Stimulated activated CD8-positive, alpha-beta memory T cell treated with anti-CD3 and anti-CD28 coated beads, Interleukin-2, amount 100 ng/mL, for 48 hours (primary cell): ENCODE measurements around the gene ACSM2B.
"Not testable (repeated sequence)": the region's sequence is repeated elsewhere in the genome, so short reads cannot be mapped to it uniquely, and the experiment has no call there.

ENCODE experiments used
- DNase-seq, 2 donors: peaks; one replicate each; pipeline ENCODE4 v3.0.0-alpha.2; 2020; ENCODE audit warnings: low read depth in 2 of 2

Gene ACSM2B

DNA sequence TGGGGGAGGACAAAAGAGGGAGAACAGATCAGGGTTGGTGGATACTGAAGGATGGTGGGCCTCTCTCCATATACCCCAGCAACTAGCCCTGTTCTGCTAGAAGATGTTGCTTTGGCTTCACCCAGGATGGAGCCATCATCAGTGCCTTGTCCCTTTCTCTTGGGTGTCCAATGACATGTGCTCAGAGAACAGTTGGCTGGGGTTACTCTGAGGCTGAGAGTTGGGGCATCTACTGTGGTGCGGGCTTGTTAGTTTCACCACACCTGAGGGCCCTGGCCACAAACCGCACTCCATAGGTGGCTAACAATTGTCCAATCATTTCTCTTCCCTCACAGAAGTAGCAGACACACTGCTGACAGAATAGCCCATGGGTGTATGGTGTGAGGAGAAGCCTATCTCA lies 18.9 kb upstream of the ACSM2B start:
- DNase-seq, result not testable (repeated sequence)

GRCh38 chr16:20592780-20593179 lies 16.6 kb upstream of the ACSM2B start:
- DNase-seq, result not testable (repeated sequence)

GRCh38 chr16:20589486-20589885 lies 13.3 kb upstream of the ACSM2B start:
- DNase-seq, result not testable (repeated sequence)

- not testable (repeated sequence) for DNase-seq
These were observed 11.5 kb upstream of the ACSM2B start for GRCh38 chr16:20587645-20588074.

DNA sequence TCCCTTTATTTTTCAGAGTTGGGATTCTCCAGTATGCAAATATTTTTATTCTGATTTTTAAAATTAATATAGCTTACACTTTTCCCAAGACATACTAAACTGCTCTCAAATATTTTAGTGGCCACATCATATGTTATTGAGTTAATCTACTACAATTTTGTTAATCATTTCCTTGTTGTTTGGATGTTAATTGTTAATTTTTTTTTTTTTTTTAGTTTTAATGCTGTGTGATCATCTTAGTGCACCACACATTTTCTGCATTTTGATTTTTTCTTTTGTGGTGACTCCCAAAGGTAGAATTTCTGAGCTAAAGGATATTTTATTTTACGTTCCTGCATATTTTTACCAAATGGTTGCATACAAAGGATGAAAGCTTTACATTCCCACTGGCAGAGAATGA lies 10.5 kb upstream of the ACSM2B start:
- DNase-seq, result not testable (repeated sequence)

DNA sequence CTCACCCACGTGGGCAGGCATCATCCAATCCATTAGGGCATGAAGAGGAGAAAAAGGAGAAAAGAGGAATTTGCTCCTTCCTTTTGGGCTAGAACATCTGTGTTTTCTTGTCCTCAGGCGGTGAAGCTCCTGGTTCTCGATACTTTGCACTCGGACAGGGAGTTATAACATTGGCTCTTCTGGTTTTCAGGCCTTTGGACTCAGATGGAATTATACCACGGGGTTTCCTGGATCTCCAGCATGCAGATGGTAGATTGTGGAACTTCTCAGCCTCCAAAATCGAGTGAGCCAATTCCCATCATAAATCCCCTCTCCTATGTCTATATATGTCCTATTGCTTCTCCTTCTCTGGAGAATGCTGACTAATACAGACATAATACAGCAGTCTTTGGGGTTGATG lies 9.9 kb upstream of the ACSM2B start:
- not testable (repeated sequence) for DNase-seq

- not testable (repeated sequence) for DNase-seq
These were observed 4.5 kb upstream of the ACSM2B start for GRCh38 chr16:20580487-20581259.

DNA sequence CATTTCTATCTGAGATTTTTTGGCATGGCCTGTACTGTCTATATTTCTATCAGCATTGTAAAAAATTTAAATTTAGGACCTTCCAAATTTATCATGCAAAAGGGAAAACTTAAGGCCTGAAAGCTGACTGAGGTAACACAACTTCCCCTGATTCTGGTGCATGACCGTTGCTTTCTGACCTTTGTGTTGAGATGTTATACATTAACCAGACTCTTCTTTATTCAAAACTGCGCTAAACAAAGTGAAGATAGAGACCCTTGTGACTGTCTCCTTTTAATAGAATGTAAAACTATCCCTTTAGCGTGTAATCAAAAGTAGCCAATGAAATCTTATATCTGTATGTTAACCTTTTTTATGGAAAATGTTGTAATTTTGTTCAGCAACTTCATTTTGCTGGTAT lies 1.9 kb upstream of the ACSM2B start:
- not testable (repeated sequence) for DNase-seq

DNA sequence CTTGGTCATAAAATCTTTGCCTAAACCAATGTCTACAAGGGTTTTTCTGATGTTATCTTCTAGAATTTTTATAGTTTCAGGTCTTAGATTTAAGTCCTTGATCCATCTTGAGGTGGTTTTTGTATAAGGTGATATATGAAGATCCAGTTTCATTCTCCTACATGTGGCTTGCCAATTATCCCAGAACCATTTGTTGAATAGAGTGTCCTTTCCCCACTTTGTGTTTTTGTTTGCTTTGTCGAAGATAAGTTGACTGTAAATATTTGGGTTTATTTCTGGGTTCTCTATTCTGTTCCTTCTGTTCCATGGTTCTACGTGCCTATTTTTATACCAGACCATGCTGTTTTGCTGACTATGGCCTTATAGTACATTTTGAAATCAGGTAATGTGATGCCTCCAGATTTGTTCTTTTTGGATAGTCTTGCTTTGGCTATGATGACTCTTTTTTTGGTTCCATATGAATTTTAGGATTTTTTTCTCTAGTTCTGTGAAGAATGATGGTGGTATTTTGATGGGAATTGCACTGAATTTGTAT lies 7.0 kb downstream of the ACSM2B start:
- not testable (repeated sequence) for DNase-seq

DNA sequence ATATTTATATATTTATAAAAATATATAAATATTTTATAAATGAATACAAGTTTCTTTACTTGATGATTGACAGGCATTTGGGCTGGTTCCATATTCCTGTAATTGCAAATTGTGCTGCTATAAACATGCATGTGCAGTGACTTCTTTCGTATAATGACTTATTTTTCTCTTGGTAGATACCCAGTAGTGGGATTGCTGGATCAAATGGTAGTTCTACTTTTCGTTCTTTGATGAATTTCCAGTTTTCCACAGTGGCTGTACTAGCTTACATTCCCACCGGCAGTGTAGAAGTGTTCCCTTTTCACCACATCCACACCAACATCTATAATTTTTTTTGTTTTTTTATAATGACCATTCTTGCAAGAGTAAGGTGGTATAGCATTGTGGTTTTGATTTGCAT lies 7.8 kb downstream of the ACSM2B start:
- DNase-seq, result no peak

GRCh38 chr16:20566864-20567263 lies 9.3 kb downstream of the ACSM2B start:
- DNase-seq, result no peak

- not testable (repeated sequence) for DNase-seq
These were observed 10.8 kb downstream of the ACSM2B start for GRCh38 chr16:20565334-20565733.

- DNase-seq, result not testable (repeated sequence)
These were observed 11.9 kb downstream of the ACSM2B start for GRCh38 chr16:20564218-20564617.

- not testable (repeated sequence) for DNase-seq
These were observed 20.5 kb downstream of the ACSM2B start for GRCh38 chr16:20555628-20556027.

DNA sequence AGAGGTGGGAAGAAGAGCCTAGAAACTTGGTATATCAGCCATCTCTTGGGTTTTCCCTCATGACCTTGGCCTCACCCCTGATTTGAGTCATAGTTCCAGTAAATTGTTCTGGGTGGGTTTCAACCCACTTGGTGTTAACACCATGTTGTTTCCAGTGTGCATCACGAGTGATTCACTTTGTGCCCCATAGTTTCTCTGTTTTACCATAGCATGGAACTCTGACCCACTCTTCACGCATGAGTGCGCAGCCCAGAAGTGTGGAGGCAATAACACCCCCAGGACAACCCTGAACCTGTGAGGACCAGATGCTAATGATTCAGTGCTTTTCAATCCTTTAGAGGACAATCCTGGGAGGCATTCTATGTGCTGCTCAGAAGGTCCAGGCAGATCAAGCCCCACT lies 21.5 kb downstream of the ACSM2B start:
- not testable (repeated sequence) for DNase-seq

GRCh38 chr16:20553493-20553892 lies 22.7 kb downstream of the ACSM2B start:
- DNase-seq, result not testable (repeated sequence)

DNA sequence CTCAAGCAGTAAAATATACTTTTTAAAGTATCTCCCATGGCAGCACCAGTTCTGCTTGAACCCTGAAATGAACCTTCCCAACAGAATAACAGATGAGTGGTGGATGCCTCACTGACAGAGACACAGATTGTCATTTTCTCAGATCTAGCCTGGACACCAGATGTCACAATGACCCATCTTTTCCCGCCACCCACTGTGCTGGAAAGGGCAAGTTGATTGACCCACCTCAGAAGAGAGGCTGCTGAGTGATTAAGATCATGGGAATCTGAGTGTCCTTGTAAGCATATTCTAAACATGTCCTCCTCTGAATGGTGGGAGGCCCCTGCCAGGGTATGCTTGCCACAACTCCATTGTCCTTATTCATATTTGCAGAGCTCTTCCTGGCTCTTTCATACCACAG lies 29.2 kb downstream of the ACSM2B start:
- not testable (repeated sequence) for DNase-seq

DNA sequence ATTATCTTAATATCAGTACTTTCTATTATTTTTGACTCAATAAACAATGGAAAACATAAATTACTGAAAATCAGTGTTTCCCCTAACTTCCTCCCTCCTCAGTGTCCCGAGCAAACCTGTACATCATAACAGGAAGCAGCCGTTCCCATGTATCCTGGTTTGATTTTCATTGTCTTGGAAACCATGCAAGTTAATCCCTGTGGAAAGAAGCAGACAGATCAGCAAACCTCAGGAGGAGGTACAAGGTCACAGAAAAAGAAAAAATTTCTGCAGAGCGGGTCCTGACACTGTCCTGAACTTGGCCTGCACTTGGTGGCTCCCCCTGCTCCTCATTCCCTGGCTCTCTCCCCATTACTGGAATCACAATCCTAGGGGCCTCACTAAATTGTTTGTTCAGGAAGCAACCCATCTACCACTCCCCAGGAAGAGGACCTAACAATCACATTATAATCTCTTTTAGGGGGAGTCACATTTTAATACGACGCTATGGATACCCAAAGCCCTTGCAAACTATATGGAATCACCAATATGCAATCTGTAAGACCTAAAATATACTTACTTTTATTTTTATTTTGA lies 29.8 kb downstream of the ACSM2B start:
- not testable (repeated sequence) for DNase-seq

- not testable (repeated sequence) for DNase-seq
These were observed 35.4 kb downstream of the ACSM2B start for GRCh38 chr16:20540603-20541316.

- no peak for DNase-seq
These were observed 37.5 kb downstream of the ACSM2B start for GRCh38 chr16:20538687-20539086.

GRCh38 chr16:20538181-20538580 lies 38.0 kb downstream of the ACSM2B start:
- no peak for DNase-seq

- DNase-seq, result not testable (repeated sequence)
These were observed 39.5 kb downstream of the ACSM2B start for GRCh38 chr16:20536669-20537068.
